Neural cell (in vitro differentiated cells): ENCODE results near the gene RBM20. TPM values are rescaled to one million over a fixed set of nuclear protein-coding genes. Genes with fewer than 3 reads are reported as not detected.
A peak's percentile ranks its signal among the peaks of the same experiment; 100 is the strongest.

Experiments
- H2AFZ ChIP-seq: fragments of 200-600, 300-800 bp; sonication (generic), shearing (Covaris generic); 2 replicates; pipeline ENCODE4 v1.6.0; 2014; ENCODE audit warnings: low read depth, mild to moderate bottlenecking, antibody characterized with exemption, low read length, moderate library complexity
- H3F3A ChIP-seq: fragments of 200-600 bp; shearing (Covaris generic); 2 replicates; pipeline ENCODE4 v1.6.1; 2016; ENCODE audit warnings: mild to moderate bottlenecking, moderate library complexity, mixed read lengths, antibody characterized with exemption, low read length; ENCODE audit not compliant: insufficient read depth, poor library complexity, severe bottlenecking
- H3K27ac ChIP-seq: fragments of 200-600, 300-800 bp; sonication (generic), shearing (Covaris generic); 2 replicates; pipeline ENCODE4 v1.5.1; 2014; ENCODE audit warnings: mild to moderate bottlenecking, low read length, moderate library complexity
- H3K27me3 ChIP-seq: fragments of 300-800, 200-600 bp; sonication (generic), shearing (Covaris generic); 2 replicates; pipeline ENCODE4 v1.6.0; 2014; ENCODE audit warnings: mild to moderate bottlenecking, low read depth, low read length, moderate library complexity; ENCODE audit not compliant: insufficient read depth
- H3K36me3 ChIP-seq: fragments of 300-800, 200-600 bp; sonication (generic), shearing (Covaris generic); 2 replicates; pipeline ENCODE4 v1.5.1; 2014; ENCODE audit warnings: mild to moderate bottlenecking, antibody characterized with exemption, low read length, moderate library complexity; ENCODE audit not compliant: insufficient read depth
- H3K4me2 ChIP-seq: fragments of 300-800, 200-600 bp; sonication (generic), shearing (Covaris generic); 2 replicates; pipeline ENCODE4 v1.6.0; 2014; ENCODE audit warnings: mild to moderate bottlenecking, low read length
- H3K4me3 ChIP-seq: fragments of 300-800, 200-600 bp; sonication (generic), shearing (Covaris generic); 2 replicates; pipeline ENCODE4 v1.5.1; 2014; ENCODE audit warnings: mild to moderate bottlenecking, low read length, moderate library complexity
- H3K79me2 ChIP-seq: fragments of 200-600 bp; shearing (Covaris generic); replicated peaks from 2 replicates; pipeline ENCODE4 v1.6.0; 2014; ENCODE audit warnings: mild to moderate bottlenecking, low read length, moderate library complexity; ENCODE audit not compliant: insufficient read depth
- H3K9ac ChIP-seq: fragments of 300-800, 200-600 bp; sonication (generic), shearing (Covaris generic); 2 replicates; pipeline ENCODE4 v1.6.1; 2016; ENCODE audit warnings: mild to moderate bottlenecking, low read length, mixed read lengths
- H3K9me2 ChIP-seq: fragments of 200-600 bp; shearing (Covaris generic); 2 replicates; pipeline ENCODE4 v1.6.1; 2016; ENCODE audit warnings: mild to moderate bottlenecking, low read length, mixed read lengths; ENCODE audit not compliant: insufficient read depth
- H3K9me3 ChIP-seq: fragments of 200-600, 300-800 bp; sonication (generic), shearing (Covaris generic); 2 replicates; pipeline ENCODE4 v1.6.1; 2016; ENCODE audit warnings: mild to moderate bottlenecking, mixed run types, low read length, moderate library complexity, mixed read lengths
- H4K20me1 ChIP-seq: fragments of 200-600 bp; shearing (Covaris generic); 2 replicates; pipeline ENCODE4 v1.6.1; 2016; ENCODE audit warnings: mild to moderate bottlenecking, mixed run types; ENCODE audit not compliant: insufficient read depth
- EP300 ChIP-seq: fragments of 450-650 bp; conservative IDR thresholded peaks from 2 replicates; pipeline ENCODE4 v1.6.1; 2014; ENCODE audit warnings: antibody characterized with exemption, mild to moderate bottlenecking, moderate library complexity; ENCODE audit not compliant: poor library complexity, severe bottlenecking
- EZH2 ChIP-seq: fragments of 200-600, 300-800 bp; shearing (Covaris generic), sonication (generic); IDR thresholded peaks from 2 replicates; pipeline ENCODE4 v1.6.1; 2014; ENCODE audit warnings: antibody characterized with exemption, low read length, borderline replicate concordance, mild to moderate bottlenecking; ENCODE audit not compliant: insufficient read depth, poor library complexity, severe bottlenecking
- MXI1 ChIP-seq: fragments of 450-650 bp; conservative IDR thresholded peaks from 2 replicates; pipeline ENCODE4 v1.6.1; 2014; ENCODE audit warnings: antibody characterized with exemption, mild to moderate bottlenecking; ENCODE audit not compliant: poor library complexity, severe bottlenecking
- POLR2AphosphoS5 ChIP-seq: IDR thresholded peaks from 2 replicates; pipeline ENCODE4 v1.6.1; 2012
- RAD21 ChIP-seq: fragments of 450-650 bp; conservative IDR thresholded peaks from 2 replicates; pipeline ENCODE4 v1.6.1; 2014; ENCODE audit warnings: antibody characterized with exemption, mild to moderate bottlenecking, moderate library complexity
- SMC3 ChIP-seq: fragments of 450-650 bp; conservative IDR thresholded peaks from 2 replicates; pipeline ENCODE4 v1.6.1; 2014; ENCODE audit warnings: antibody characterized with exemption, mild to moderate bottlenecking, moderate library complexity; ENCODE audit not compliant: poor library complexity
- TAF1 ChIP-seq: IDR thresholded peaks from 2 replicates; pipeline ENCODE4 v1.6.1; 2012; ENCODE audit warnings: low read depth
- polyA plus RNA-seq: library from polyadenylated mRNA; depleted of rRNA; stranded (reverse); fragments of >200 nt; gene quantifications from 2 replicates; pipeline ENCODE4 v1.2.3, GENCODE V29; 2014
- TF ChIP-seq, protein P1 (sequence below): IDR thresholded peaks from 2 replicates; pipeline ENCODE4 v1.6.1; 2012; ENCODE audit warnings: borderline replicate concordance
- TF ChIP-seq, protein P2 (sequence below): fragments of 450-650 bp; IDR thresholded peaks from 2 replicates; pipeline ENCODE4 v1.5.1; 2014; ENCODE audit warnings: antibody characterized with exemption, mild to moderate bottlenecking, moderate library complexity; ENCODE audit not compliant: poor library complexity, severe bottlenecking

The RBM20 gene
- polyA plus RNA-seq, 1 donor from 2014 or later: 0.07 TPM

DNA sequence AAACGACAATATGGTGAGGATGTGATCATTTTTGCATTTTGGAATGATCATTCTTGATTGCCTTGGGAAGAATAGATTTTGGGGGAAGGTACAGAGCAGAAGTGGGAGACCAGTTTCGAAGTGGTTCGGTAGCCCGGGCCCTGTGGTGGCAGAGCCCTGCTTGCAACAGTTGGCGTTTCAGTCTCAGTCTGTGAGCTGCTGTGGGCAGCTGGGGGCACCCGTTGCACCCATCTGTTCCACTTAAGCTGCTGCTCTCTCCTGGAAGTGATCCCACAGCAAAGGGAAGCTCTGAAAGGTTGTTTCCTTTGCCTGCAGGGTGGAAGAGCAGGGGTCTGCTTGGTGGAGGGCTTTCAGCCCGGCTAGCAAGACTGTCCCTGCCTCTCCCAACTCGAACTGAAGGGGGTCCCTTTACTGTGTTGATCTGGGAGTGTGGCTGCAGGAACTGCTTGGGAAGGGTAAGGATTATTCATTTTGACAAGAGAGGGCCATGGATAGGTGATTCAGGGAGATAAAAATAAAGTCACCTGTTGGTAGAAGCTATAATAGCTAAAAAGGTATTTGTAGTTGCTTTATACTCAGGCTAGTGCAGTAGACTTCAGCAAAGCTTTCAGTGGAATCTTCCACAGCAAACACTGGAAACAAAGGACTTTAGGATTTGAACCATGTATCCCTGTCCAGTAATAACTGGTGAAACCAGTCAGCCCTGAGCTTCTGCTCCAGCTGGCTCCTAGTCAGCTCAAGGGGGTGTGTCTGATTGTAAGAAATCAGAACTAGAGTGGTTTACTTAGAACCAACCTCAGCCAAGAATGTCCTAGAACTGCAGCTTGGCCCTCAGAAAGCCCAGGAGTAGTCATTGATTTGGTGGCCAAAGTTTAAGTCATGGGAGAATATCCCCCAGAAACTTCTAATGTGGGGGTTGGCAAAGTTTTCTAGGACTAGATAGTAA is 174.4 kb downstream of the RBM20 start:
- Histone ChIP-seq H3F3A (peaks cover 5% of the 10 kb centered on the region), H3K4me2 (no peak overlapping the region), H2AFZ (no peak overlapping the region), H3K9me3 (no peaks in the 10 kb centered on the region), H3K9ac (no peak overlapping the region), H3K27me3 (no peaks in the 10 kb centered on the region), H3K27ac (no peak overlapping the region), H3K4me3 (no peak overlapping the region), H3K36me3 (no peaks in the 10 kb centered on the region), H4K20me1 (no peaks in the 10 kb centered on the region), H3K9me2 (no peaks in the 10 kb centered on the region), H3K79me2 (no peaks in the 10 kb centered on the region)
- no peak for TF ChIP-seq RAD21
- TF ChIP-seq, protein P1, sequence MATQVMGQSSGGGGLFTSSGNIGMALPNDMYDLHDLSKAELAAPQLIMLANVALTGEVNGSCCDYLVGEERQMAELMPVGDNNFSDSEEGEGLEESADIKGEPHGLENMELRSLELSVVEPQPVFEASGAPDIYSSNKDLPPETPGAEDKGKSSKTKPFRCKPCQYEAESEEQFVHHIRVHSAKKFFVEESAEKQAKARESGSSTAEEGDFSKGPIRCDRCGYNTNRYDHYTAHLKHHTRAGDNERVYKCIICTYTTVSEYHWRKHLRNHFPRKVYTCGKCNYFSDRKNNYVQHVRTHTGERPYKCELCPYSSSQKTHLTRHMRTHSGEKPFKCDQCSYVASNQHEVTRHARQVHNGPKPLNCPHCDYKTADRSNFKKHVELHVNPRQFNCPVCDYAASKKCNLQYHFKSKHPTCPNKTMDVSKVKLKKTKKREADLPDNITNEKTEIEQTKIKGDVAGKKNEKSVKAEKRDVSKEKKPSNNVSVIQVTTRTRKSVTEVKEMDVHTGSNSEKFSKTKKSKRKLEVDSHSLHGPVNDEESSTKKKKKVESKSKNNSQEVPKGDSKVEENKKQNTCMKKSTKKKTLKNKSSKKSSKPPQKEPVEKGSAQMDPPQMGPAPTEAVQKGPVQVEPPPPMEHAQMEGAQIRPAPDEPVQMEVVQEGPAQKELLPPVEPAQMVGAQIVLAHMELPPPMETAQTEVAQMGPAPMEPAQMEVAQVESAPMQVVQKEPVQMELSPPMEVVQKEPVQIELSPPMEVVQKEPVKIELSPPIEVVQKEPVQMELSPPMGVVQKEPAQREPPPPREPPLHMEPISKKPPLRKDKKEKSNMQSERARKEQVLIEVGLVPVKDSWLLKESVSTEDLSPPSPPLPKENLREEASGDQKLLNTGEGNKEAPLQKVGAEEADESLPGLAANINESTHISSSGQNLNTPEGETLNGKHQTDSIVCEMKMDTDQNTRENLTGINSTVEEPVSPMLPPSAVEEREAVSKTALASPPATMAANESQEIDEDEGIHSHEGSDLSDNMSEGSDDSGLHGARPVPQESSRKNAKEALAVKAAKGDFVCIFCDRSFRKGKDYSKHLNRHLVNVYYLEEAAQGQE: no peak
- TF ChIP-seq EP300: no peak
- TF ChIP-seq TAF1: no peak
- no peak for TF ChIP-seq EZH2
- TF ChIP-seq, protein P2, sequence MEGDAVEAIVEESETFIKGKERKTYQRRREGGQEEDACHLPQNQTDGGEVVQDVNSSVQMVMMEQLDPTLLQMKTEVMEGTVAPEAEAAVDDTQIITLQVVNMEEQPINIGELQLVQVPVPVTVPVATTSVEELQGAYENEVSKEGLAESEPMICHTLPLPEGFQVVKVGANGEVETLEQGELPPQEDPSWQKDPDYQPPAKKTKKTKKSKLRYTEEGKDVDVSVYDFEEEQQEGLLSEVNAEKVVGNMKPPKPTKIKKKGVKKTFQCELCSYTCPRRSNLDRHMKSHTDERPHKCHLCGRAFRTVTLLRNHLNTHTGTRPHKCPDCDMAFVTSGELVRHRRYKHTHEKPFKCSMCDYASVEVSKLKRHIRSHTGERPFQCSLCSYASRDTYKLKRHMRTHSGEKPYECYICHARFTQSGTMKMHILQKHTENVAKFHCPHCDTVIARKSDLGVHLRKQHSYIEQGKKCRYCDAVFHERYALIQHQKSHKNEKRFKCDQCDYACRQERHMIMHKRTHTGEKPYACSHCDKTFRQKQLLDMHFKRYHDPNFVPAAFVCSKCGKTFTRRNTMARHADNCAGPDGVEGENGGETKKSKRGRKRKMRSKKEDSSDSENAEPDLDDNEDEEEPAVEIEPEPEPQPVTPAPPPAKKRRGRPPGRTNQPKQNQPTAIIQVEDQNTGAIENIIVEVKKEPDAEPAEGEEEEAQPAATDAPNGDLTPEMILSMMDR: no peak
- TF ChIP-seq MXI1: no peak
- no peak for TF ChIP-seq POLR2AphosphoS5
- no peak for TF ChIP-seq SMC3

DNA sequence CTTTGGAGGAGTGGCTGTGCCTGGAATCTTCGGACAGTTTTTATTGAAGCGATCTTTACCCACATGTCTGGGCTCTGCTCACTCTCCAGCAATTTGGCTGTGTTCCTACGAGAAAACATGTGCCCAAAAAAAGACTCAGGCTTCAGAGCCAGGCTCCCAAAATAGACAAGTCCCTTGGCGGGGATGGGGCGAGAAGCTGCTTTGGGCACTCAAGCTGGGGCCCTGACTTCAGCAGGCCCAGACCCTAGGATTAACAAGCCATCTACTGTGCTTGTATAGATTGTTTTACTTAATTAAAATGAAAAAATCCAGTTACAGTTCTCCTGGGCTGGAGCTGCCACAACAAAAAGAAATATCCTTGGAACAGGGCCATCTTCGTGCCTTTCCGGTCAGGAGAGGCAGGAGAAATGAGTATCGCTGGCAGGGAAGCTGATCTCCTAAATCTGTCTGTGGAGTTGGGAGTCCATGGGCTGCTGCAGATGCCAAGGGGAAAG is 176.2 kb downstream of the RBM20 start:
- no peak overlapping the region for H3K4me3 ChIP-seq
- peak overlapping the region; percentile 100 for H3K27ac ChIP-seq
- no peak for TF ChIP-seq EZH2
- no peak for TF ChIP-seq RAD21
- TF ChIP-seq POLR2AphosphoS5: no peak
- TF ChIP-seq TAF1: no peak
- TF ChIP-seq, protein P1: no peak
- TF ChIP-seq SMC3: no peak
- TF ChIP-seq MXI1: no peak
- TF ChIP-seq, protein P2: no peak

More for the DNA sequence above, 176.2 kb downstream of the RBM20 start:
- no peak overlapping the region for H2AFZ ChIP-seq
- H3K4me2 ChIP-seq: no peak overlapping the region
- peaks cover 11% of the 10 kb centered on the region for H3F3A ChIP-seq
- H3K9ac ChIP-seq: no peak overlapping the region
- H3K79me2 ChIP-seq: no peaks in the 10 kb centered on the region
- no peaks in the 10 kb centered on the region for H3K36me3 ChIP-seq
- H3K9me3 ChIP-seq: no peaks in the 10 kb centered on the region
- H3K27me3 ChIP-seq: no peaks in the 10 kb centered on the region
- no peaks in the 10 kb centered on the region for H4K20me1 ChIP-seq
- no peaks in the 10 kb centered on the region for H3K9me2 ChIP-seq
